ENCODE measurements around the gene LRRC8E.

DNA sequence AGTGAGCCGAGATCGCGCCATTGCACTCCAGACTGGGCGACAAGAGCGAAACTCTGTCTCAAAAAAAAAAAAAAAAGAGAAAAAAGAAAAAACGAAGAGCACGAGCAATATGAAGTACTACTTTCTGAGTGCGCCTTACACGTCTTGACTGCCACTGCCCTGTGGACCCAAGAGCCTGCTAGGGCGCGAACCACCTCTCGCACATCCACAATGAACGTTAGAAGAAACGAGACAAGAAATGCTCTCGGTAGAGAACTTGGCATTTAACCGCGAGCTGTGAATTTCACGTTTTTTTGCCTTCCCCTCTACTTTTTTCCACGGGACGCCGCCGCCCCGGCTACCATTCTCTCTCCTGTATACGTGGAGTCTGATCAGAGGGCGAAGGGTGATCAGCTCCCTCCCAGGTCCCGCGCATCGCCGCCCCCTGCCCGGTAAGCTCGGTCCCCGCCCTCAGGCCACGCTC lies 54.7 kb downstream of the LRRC8E start:
- TF ChIP-seq, protein P1, sequence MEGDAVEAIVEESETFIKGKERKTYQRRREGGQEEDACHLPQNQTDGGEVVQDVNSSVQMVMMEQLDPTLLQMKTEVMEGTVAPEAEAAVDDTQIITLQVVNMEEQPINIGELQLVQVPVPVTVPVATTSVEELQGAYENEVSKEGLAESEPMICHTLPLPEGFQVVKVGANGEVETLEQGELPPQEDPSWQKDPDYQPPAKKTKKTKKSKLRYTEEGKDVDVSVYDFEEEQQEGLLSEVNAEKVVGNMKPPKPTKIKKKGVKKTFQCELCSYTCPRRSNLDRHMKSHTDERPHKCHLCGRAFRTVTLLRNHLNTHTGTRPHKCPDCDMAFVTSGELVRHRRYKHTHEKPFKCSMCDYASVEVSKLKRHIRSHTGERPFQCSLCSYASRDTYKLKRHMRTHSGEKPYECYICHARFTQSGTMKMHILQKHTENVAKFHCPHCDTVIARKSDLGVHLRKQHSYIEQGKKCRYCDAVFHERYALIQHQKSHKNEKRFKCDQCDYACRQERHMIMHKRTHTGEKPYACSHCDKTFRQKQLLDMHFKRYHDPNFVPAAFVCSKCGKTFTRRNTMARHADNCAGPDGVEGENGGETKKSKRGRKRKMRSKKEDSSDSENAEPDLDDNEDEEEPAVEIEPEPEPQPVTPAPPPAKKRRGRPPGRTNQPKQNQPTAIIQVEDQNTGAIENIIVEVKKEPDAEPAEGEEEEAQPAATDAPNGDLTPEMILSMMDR (IDR thresholded peaks at IDR 0.05 in 2 of 3, conservative IDR thresholded peaks at IDR 0.05 in 1 of 3; ENCODE audit: borderline replicate concordance in 1 of 3, insufficient read depth in 1 of 3, low read depth in 2 of 3, low read length in 2 of 3), result no peak
- TF ChIP-seq EZH2phosphoT487 (IDR thresholded peaks at IDR 0.05; ENCODE audit: borderline replicate concordance), result no peak
- no peak for TF ChIP-seq POLR2A (IDR thresholded peaks at IDR 0.05; ENCODE audit: borderline replicate concordance, extremely low read depth, insufficient read depth, insufficient read length)
- TF ChIP-seq EGR1 (IDR thresholded peaks at IDR 0.05; ENCODE audit: low read depth), result no peak
- TF ChIP-seq TCF7L2 (IDR thresholded peaks at IDR 0.05; ENCODE audit: borderline replicate concordance, extremely low read depth, insufficient read depth, insufficient read length), result no peak
- no peak for TF ChIP-seq EZH2 (IDR thresholded peaks at IDR 0.05)
- TF ChIP-seq, protein P2, sequence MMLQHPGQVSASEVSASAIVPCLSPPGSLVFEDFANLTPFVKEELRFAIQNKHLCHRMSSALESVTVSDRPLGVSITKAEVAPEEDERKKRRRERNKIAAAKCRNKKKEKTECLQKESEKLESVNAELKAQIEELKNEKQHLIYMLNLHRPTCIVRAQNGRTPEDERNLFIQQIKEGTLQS (IDR thresholded peaks at IDR 0.05), result no peak
- TF ChIP-seq, protein P3, sequence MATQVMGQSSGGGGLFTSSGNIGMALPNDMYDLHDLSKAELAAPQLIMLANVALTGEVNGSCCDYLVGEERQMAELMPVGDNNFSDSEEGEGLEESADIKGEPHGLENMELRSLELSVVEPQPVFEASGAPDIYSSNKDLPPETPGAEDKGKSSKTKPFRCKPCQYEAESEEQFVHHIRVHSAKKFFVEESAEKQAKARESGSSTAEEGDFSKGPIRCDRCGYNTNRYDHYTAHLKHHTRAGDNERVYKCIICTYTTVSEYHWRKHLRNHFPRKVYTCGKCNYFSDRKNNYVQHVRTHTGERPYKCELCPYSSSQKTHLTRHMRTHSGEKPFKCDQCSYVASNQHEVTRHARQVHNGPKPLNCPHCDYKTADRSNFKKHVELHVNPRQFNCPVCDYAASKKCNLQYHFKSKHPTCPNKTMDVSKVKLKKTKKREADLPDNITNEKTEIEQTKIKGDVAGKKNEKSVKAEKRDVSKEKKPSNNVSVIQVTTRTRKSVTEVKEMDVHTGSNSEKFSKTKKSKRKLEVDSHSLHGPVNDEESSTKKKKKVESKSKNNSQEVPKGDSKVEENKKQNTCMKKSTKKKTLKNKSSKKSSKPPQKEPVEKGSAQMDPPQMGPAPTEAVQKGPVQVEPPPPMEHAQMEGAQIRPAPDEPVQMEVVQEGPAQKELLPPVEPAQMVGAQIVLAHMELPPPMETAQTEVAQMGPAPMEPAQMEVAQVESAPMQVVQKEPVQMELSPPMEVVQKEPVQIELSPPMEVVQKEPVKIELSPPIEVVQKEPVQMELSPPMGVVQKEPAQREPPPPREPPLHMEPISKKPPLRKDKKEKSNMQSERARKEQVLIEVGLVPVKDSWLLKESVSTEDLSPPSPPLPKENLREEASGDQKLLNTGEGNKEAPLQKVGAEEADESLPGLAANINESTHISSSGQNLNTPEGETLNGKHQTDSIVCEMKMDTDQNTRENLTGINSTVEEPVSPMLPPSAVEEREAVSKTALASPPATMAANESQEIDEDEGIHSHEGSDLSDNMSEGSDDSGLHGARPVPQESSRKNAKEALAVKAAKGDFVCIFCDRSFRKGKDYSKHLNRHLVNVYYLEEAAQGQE (IDR thresholded peaks at IDR 0.05; ENCODE audit: low read depth), result no peak
- no peak for TF ChIP-seq JUND (IDR thresholded peaks at IDR 0.05)
- TF ChIP-seq, protein P4, sequence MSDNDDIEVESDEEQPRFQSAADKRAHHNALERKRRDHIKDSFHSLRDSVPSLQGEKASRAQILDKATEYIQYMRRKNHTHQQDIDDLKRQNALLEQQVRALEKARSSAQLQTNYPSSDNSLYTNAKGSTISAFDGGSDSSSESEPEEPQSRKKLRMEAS (IDR thresholded peaks at IDR 0.05), result no peak
- TF ChIP-seq, protein P5, sequence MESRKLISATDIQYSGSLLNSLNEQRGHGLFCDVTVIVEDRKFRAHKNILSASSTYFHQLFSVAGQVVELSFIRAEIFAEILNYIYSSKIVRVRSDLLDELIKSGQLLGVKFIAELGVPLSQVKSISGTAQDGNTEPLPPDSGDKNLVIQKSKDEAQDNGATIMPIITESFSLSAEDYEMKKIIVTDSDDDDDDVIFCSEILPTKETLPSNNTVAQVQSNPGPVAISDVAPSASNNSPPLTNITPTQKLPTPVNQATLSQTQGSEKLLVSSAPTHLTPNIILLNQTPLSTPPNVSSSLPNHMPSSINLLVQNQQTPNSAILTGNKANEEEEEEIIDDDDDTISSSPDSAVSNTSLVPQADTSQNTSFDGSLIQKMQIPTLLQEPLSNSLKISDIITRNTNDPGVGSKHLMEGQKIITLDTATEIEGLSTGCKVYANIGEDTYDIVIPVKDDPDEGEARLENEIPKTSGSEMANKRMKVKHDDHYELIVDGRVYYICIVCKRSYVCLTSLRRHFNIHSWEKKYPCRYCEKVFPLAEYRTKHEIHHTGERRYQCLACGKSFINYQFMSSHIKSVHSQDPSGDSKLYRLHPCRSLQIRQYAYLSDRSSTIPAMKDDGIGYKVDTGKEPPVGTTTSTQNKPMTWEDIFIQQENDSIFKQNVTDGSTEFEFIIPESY (IDR thresholded peaks at IDR 0.05; ENCODE audit: extremely low read depth, insufficient replicate concordance, low read length), result no peak
- no peak for TF ChIP-seq SIN3A (IDR thresholded peaks at IDR 0.05; ENCODE audit: low read depth)

Measured in HCT116 (cell line).